MM.1S (cell line): Measurements from ENCODE around the gene ANKS1B.

Source experiments
- EZH2 ChIP-seq: fragments of 300-600 bp; sonication (generic); optimal IDR thresholded peaks from 2 replicates; pipeline ENCODE3; 2017; ENCODE audit warnings: low read depth, mild to moderate bottlenecking, antibody characterized with exemption, low read length, mixed read lengths
- TF ChIP-seq, protein P1 (sequence below): fragments of 300-600 bp; sonication (generic); IDR thresholded peaks from 2 replicates; pipeline ENCODE4 v1.5.1; 2016; ENCODE audit warnings: antibody characterized with exemption, low read length, mixed read lengths

DNA sequence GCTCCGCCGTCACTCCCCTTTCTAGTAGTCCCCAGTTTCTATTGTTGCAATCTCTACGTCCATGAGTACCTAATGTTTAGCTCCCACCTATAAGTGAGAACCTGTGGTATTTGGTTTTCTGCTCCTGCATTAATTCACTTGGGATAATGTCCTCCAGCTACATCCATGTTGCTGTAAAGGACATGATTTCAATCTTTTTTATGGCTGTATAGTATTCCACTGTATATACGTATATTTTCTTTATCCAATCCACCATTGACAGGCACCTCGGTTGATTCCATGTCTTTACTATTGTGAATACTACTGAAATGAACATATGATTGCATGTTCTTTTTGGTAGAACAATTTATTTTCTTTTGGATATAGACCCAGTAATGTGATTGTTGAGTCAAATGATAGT, 114.7 kb downstream of the ANKS1B start:
- TF ChIP-seq EZH2: no peak
- TF ChIP-seq, protein P1, sequence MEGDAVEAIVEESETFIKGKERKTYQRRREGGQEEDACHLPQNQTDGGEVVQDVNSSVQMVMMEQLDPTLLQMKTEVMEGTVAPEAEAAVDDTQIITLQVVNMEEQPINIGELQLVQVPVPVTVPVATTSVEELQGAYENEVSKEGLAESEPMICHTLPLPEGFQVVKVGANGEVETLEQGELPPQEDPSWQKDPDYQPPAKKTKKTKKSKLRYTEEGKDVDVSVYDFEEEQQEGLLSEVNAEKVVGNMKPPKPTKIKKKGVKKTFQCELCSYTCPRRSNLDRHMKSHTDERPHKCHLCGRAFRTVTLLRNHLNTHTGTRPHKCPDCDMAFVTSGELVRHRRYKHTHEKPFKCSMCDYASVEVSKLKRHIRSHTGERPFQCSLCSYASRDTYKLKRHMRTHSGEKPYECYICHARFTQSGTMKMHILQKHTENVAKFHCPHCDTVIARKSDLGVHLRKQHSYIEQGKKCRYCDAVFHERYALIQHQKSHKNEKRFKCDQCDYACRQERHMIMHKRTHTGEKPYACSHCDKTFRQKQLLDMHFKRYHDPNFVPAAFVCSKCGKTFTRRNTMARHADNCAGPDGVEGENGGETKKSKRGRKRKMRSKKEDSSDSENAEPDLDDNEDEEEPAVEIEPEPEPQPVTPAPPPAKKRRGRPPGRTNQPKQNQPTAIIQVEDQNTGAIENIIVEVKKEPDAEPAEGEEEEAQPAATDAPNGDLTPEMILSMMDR: no peak
